AG08395 (cell line): ENCODE results near the gene GPR45.
"Not testable (repeated sequence)": the region's sequence is repeated elsewhere in the genome, so short reads cannot be mapped to it uniquely, and the experiment has no call there.

ENCODE experiments used
- DNase-seq: peaks from one replicate; pipeline ENCODE4 v3.0.0; 2012; ENCODE audit warnings: mixed read lengths, low spot score

The GPR45 gene

GRCh38 chr2:105241443-105241842 is at the start of gene GPR45:
GPR45 (plus strand) TSS chr2:105241743; CDS start chr2:105241859, 116 bp downstream.
- DNase-seq: no peak

GRCh38 chr2:105194022-105194675 is 47.4 kb upstream of the GPR45 start:
- no peak for DNase-seq

GRCh38 chr2:105196651-105197050 is 44.9 kb upstream of the GPR45 start:
- no peak for DNase-seq

GRCh38 chr2:105215586-105216192 is 25.9 kb upstream of the GPR45 start:
- no peak for DNase-seq

- no peak for DNase-seq
Measured at GRCh38 chr2:105220604-105221003, 20.9 kb upstream of the GPR45 start.

GRCh38 chr2:105224444-105224843 is 17.1 kb upstream of the GPR45 start:
- DNase-seq: no peak

GRCh38 chr2:105231232-105231619 is 10.3 kb upstream of the GPR45 start:
- no peak for DNase-seq

GRCh38 chr2:105235388-105236059 is 6.0 kb upstream of the GPR45 start:
- peak; percentile 65 for DNase-seq

GRCh38 chr2:105236060-105236424 is 5.5 kb upstream of the GPR45 start:
- DNase-seq: no peak

- no peak for DNase-seq
Measured at GRCh38 chr2:105237045-105237765, 4.3 kb upstream of the GPR45 start.

- no peak for DNase-seq
Measured at GRCh38 chr2:105238664-105239240, 2.8 kb upstream of the GPR45 start.

GRCh38 chr2:105239924-105240323 is 1.6 kb upstream of the GPR45 start:
- peak; percentile 93 for DNase-seq

- DNase-seq: no peak
Measured at GRCh38 chr2:105242286-105242993, 897 bp downstream of the GPR45 start.

- no peak for DNase-seq
Measured at GRCh38 chr2:105243961-105244360, 2.4 kb downstream of the GPR45 start.

GRCh38 chr2:105244451-105244850 is 2.9 kb downstream of the GPR45 start:
- DNase-seq: no peak

- DNase-seq: no peak
Measured at GRCh38 chr2:105248316-105249070, 7.0 kb downstream of the GPR45 start.

GRCh38 chr2:105249181-105249580 is 7.6 kb downstream of the GPR45 start:
- no peak for DNase-seq

GRCh38 chr2:105249891-105250290 is 8.3 kb downstream of the GPR45 start:
- no peak for DNase-seq

- DNase-seq: not testable (repeated sequence)
Measured at GRCh38 chr2:105251016-105251648, 9.6 kb downstream of the GPR45 start.

- DNase-seq: no peak
Measured at GRCh38 chr2:105252271-105252670, 10.7 kb downstream of the GPR45 start.
